ENCODE data around the gene FOXA3.

The FOXA3 gene

DNA sequence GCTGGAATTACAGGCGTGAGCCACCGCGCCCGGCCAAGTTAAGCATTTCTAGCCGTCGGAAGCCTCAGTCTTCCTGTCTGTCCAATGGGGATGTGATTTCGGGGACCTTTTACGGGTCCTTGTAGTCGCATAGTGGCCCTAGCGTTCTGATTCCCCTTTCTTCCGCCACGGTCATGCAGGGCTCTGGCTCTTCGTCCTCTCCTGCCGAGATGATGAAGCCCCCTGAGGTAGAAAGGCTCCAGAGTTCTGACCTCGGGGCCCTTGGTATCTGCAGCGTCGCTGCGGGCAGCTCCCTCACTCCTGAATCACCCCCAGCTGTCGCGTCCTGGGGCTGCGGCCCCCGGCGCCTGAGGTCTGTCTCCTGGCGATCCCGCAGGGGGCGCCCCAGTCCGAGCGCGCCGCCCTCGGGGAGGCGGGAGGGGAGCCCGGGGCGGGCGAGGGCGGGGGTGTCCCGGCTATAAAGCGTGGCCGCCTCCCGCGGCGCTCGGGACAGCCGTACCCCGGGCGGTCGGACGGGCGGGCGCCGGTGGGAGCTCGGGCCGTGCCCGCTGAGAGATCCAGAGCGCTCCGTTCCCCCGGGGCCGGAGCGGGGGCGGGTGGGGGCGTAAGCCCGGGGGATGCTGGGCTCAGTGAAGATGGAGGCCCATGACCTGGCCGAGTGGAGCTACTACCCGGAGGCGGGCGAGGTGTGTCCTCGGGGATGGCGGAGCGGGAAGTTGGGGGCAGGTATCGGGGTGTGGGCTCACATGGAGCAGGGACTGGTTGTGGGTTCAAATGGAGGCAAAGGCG is at the start of gene FOXA3:
FOXA3 (plus strand) TSS at position 487 of the 789 bp plus-strand sequence; CDS start at position 618, 131 bp downstream.
- peak in 2 of 3 experiments; percentile 56 to 60 for DNase-seq

- DNase-seq, result no peak
These were observed 49.2 kb upstream of the FOXA3 start, which contains the start of gene RSPH6A for GRCh38 chr19:45814851-45815480. Gene RSPH6A (minus strand): TSS chr19:45815308. CDS start chr19:45815176, 132 bp downstream.

DNA sequence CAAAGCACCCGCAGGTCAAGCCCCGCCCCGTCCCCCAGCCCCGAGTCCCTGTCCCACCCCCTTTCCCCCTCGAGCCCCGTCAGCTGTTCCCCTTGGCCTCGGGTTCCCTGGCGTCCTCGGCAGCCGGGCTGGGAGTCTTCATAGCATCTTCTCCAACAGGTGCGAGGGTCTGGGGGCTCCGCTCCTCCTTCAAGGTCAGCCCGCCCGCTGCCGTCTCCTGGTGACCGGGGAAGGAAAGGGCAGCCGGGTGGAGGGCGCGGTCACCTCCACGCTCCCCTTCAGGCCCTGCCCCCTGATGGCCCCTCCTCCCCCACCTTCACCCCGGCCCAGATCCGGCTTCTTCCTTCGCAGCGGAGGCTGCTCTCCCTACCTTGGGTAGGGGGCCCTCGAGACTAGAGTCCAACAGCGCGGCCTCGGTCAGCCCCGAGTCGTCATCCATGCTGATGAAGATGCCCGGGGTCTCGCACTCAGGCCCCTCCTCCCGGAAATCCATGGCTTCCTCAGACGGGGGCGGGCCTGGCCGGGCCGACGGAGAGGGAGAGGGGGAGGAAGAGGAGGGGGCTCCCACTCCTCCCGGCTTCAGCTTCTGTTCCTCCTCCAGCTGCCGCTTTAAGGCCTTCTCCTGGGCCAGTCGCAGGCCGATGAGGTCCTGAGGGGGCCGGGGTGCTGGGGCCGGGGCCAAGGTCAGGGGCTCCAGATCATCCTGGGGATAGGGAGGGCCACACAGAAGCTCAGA is 48.5 kb upstream of the FOXA3 start:
- DNase-seq, result no peak

DNA sequence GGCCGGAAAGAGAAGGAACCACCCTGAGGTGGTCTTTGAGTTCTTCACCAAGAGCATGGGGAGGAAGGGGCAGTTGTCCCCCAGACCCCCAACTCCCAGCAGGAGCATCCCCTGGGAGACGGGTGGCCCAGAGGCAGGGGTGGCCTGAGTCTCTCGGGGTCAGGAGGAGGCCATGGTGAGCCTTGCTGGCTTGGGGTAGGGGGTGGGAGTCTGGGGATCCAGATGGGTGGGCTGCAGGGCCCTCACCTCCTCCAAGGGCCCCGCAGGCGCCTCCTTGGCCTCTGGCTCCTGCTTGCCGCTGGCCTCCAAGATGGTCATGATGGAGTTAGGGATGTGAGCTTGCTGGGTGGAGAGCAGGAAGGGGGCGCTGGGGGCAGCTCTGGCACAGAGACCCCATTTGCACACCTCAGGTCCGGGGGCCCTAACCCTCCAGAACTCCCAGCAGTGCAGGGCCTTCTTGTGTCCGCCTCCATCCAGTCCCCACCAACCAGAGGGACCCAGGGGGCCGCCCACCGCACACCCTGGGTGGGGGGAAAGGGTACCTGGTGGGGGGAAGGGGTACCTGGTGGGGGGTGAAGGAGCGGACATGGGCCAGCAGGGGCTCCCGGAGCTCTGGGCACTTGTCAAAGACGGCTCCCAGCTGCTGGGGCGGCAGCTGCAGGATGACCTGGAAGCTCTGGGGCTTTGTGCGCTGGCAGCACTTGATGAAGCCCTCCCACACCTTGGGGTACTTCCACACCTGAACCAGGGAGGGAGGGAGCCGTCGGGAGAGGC is 47.7 kb upstream of the FOXA3 start:
- DNase-seq, result no peak

DNA sequence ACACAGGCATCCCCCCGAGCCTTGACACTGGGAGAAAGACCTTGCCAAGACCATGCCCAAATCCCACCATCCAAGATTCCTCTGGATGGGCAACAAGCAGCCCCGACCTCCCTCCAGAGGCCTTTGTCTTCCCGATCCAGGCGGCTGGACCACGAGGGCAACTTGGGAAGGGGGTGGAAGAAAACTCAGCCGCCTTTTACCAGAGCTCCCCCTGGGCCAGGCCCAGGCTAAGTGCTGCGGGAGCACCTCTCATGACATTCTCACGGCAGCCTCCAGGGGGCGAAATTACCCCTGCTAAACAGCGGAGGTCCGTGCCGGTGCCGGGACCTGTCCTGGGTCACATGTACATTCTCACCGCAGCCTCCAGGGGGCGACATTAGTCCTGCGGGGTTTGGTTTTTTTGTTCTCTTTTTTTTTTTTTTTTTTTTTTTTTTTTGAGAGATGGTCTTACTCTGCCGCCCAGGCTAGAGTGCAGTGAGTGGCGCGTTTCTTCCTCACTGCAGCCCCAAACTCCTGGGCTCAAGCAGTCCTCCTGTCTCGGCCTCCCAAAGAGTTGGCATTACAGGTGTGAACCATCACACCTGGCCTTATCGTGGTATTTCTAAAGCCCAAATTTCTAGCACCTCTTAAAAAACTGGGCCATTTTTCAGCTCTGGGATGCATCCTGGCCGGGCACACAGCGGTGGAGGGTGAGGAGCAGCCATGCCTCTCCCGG is 47.0 kb upstream of the FOXA3 start:
- peak; percentile 40 to 96 (median 67) for DNase-seq

- peak in 2 of 3 experiments; percentile 28 to 37 for DNase-seq
These were observed 46.3 kb upstream of the FOXA3 start for GRCh38 chr19:45817725-45818301.

GRCh38 chr19:45819769-45820168 is 44.4 kb upstream of the FOXA3 start:
- DNase-seq, result no peak

DNA sequence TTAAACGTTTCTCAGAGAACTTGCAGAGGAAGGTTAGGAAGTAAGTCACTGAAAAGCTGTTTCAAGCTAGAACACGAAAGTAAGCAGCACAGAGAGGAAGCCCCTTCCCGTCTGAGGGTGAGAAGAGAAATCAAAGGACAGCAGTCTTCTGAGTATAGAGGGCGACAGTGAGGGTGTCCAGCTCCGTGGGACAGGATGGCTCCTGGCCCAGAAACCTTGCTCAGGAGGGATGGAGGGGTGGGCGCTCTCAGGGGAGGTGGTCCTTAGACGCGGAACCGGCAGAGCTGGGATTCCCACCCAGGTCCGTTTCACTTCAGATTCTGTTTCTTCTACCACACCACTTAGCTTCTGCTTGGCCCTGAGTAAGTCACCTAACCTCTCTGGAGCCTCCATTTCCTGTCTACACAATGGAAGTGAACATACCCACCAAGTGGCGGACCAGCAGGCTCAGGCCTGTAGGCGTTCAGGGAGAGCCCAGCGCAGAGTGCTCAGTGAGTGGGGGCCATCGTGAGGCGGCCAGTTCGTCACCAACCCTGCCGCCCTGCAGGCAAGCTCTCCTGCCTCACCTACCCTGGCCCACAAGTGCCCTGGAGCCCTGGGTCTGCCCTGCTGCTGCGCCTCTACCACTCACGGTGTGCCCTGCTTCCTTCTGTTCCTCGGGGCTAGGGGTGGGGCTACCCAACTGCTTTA is 43.6 kb upstream of the FOXA3 start:
- DNase-seq, result no peak

DNA sequence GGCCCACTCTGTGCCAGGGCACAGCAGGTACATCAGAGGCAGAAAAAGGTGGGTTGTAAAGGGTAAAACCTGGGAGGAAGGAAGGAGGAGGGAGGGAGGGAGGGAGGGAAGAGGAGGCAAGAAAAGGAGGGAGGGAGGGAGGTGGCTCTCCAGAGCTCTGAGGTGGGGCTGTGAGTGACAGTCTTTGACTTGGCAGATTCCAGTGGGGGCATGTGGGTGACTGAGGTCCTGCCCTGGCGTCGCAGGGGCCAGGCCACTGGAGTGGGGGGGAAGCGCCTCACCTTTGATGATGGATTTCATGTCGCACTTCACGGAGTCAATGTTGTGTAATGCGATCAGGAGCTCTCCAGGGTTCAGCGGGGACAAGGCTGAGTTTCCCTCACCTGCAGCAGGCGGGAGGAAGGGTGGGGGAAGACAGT is 43.0 kb upstream of the FOXA3 start:
- peak in 1 of 3 experiments; percentile 35 for DNase-seq

DNA sequence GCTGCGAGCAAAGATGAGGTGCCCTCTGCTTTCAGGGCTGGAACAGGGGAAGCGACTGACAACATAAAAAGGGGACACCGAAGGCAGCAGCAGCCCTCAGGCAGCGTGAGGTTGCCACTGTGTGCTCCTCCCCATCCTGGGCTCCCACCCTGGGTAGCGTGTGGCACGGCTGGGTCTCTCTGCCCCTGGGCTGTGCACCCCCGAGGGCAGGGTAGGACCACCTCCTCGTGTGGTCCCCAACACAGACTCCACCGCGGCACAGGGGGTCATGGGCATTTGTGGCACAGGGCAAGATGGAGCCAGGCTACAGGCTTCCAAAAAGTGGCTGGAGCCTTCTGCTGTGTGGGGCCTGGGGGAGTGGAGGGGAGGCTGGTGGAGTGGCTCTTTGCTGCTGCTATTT is 42.6 kb upstream of the FOXA3 start:
- no peak for DNase-seq

DNA sequence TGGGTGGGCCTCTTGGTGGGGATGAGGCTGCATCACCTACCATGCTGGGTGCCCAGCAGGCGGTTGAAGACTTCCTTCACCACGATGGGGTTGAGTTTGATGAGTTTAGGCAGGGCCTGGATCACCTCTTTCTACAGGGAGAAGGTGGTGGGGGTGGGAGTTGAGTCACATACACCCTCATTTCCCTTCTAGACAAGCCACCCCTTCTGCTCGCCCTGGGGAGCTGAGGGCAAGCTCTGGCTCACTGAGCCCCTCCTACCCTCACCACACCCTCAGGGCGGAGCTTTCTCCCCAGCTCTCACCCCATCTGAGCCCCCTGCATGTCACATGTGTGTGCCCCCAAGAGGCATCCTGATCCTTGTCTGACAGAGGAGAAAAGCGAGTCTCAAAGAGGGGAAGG is 41.4 kb upstream of the FOXA3 start:
- no peak for DNase-seq

GRCh38 chr19:45823182-45823581 is 40.9 kb upstream of the FOXA3 start:
- DNase-seq, result no peak

DNA sequence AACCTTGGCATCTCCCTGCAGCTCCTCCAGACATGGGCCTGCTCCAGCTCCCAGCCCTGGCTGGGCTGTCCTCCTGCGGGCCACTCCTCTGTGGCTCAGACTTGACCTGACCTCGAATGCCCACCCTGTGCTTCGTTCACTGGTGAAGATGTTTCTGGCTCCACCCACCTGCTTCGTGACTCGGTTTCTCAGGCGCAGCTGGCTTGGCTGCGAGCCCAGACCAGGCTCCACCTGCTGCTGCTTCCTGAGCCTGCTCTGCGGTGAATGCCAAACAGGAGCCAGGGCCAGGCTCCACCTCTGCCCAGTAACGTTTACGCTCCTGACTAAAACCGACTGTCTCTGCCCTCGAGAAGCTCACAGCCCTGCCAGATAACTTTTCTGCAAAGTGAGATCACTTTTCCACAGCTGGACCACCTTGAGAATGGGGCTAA is 40.1 kb upstream of the FOXA3 start:
- DNase-seq, result peak; percentile 57 to 86 (median 73)

- peak in 1 of 3 experiments; percentile 39 for DNase-seq
These were observed 39.4 kb upstream of the FOXA3 start for GRCh38 chr19:45824531-45825262.

GRCh38 chr19:45825263-45825605 is 38.9 kb upstream of the FOXA3 start:
- no peak for DNase-seq

- DNase-seq, result no peak
These were observed 37.9 kb upstream of the FOXA3 start for GRCh38 chr19:45825917-45826893.

DNA sequence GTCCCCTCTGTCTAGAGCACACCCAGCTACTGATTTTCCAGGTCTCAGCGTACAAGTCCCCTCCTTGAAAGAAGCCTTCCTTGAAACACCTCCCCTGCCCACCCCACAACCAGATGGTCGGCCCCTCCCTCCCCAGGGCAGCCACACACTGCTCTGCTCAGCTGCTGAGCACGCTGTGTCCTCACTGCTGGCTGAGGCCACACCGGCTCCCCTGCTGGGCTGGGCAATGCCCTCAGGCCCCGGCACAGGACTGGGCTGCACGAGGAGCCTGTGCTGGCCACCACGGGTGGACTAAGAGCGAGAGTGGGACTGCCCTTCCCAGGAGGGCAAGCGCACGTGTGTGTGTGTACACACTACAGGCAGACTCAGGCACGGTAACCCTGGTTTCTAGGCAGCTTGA is 37.2 kb upstream of the FOXA3 start:
- no peak for DNase-seq

GRCh38 chr19:45827459-45828093 is 36.5 kb upstream of the FOXA3 start:
- DNase-seq, result no peak

- no peak for DNase-seq
These were observed 35.6 kb upstream of the FOXA3 start for GRCh38 chr19:45828523-45828922.
